Common myeloid progenitor, CD34-positive (primary cell): ENCODE results near the gene PYY.

Experiments used
- CTCF ChIA-PET: fragments of 350-600 bp; sonication (Branson Sonifier 250); formaldehyde crosslinking; loops from one replicate; lab custom pipeline; 2021; ENCODE audit warnings: antibody characterized with exemption; lab: Charles Lee
- POLR2A ChIA-PET: fragments of 350-600 bp; sonication (Branson Sonifier 250); formaldehyde crosslinking; loops from one replicate; lab custom pipeline; 2021; ENCODE audit warnings: antibody characterized with exemption; lab: Charles Lee
- DNase-seq, 3 donors: peaks; one replicate each; pipeline versions ENCODE4 v3.0.0 to v3.0.0-alpha.2; 2013
- H3K27ac ChIP-seq, 2 experiments: 1 replicate in 1 of 2; 2 replicates in 1 of 2; pipeline ENCODE4 v1.7.0; 2013; ENCODE audit warnings: inconsistent platforms in 2 of 2, low read length in 2 of 2, mild to moderate bottlenecking in 2 of 2, low read depth in 1 of 2, moderate library complexity in 1 of 2; ENCODE audit not compliant: severe bottlenecking in 2 of 2, insufficient read depth in 1 of 2, poor library complexity in 1 of 2
- H3K27me3 ChIP-seq, 5 experiments: replicated peaks in 2 of 5; 1 replicate in 3 of 5; 2 replicates in 2 of 5; pipeline versions ENCODE4 v1.6.1 to v1.7.0; 2013; ENCODE audit warnings: low read length in 4 of 5, mild to moderate bottlenecking in 2 of 5, moderate library complexity in 2 of 5, inconsistent platforms in 1 of 5; ENCODE audit not compliant: insufficient read depth in 5 of 5, control insufficient read depth in 4 of 5
- H3K36me3 ChIP-seq, 4 experiments: 1 replicate in 2 of 4; 2 replicates in 2 of 4; pipeline versions ENCODE4 v1.6.1 to v1.7.0; 2013; ENCODE audit warnings: low read length in 3 of 4, control low read depth in 1 of 4, mild to moderate bottlenecking in 1 of 4; ENCODE audit not compliant: control insufficient read depth in 4 of 4, insufficient read depth in 4 of 4
- H3K4me1 ChIP-seq, 4 experiments: 1 replicate in 3 of 4; 2 replicates in 1 of 4; pipeline versions ENCODE4 v1.6.1 to v1.7.1; 2013; ENCODE audit warnings: low read length in 3 of 4, mild to moderate bottlenecking in 3 of 4, control low read depth in 1 of 4, inconsistent platforms in 1 of 4, moderate library complexity in 1 of 4; ENCODE audit not compliant: control insufficient read depth in 4 of 4, insufficient read depth in 4 of 4; ENCODE audit errors: control extremely low read depth in 1 of 4
- H3K4me3 ChIP-seq, 7 experiments: 1 replicate in 4 of 7; 2 replicates in 3 of 7; pipeline versions ENCODE4 v1.5.1 to v1.7.0; 2013; ENCODE audit warnings: mild to moderate bottlenecking in 7 of 7, low read length in 6 of 7, moderate library complexity in 6 of 7, inconsistent platforms in 2 of 7, low read depth in 2 of 7, control low read depth in 1 of 7; ENCODE audit not compliant: insufficient read depth in 4 of 7, control insufficient read depth in 1 of 7; ENCODE audit errors: extremely low read depth in 1 of 7
- H3K9me3 ChIP-seq, 5 experiments: 1 replicate in 4 of 5; 2 replicates in 1 of 5; pipeline versions ENCODE4 v1.6.1 to v1.7.1; 2013; ENCODE audit warnings: low read length in 4 of 5, mild to moderate bottlenecking in 2 of 5, inconsistent platforms in 1 of 5, low read depth in 1 of 5, moderate library complexity in 1 of 5; ENCODE audit not compliant: control insufficient read depth in 4 of 5, insufficient read depth in 2 of 5; ENCODE audit errors: control extremely low read depth in 1 of 5
- WGBS: methylation state at CpG from one replicate; pipeline ENCODE4 v1.1.5; 2013; ENCODE audit not compliant: insufficient coverage; 5-methylcytosine and 5-hydroxymethylcytosine counted together

PYY gene

GRCh38 chr17:43950554-43950953 is 3.2 kb downstream of the PYY start:
- peaks cover 0 to 31% (median 22%) of the 10 kb centered on the region in 5 experiments for H3K27me3 ChIP-seq
- DNase-seq, result no peak
- ChIA-PET CTCF (interaction anchor here (0.5 to 2.4 kb wide), 3 partner anchors 10 to 118 kb away, joined by 3 to 10 read pairs (median 3); no protein-coding TSS in a partner anchor), POLR2A (no interaction called here)
- H3K4me1 ChIP-seq, result peaks cover 0 to 41% (median 16%) of the 10 kb centered on the region in 4 experiments
- no peak overlapping the region for H3K27ac ChIP-seq
- no CpG with 5 or more reads among the region's 2 CpGs for WGBS
- H3K9me3 ChIP-seq, result no peaks in the 10 kb centered on the region
- H3K4me3 ChIP-seq, result no peak overlapping the region
- H3K36me3 ChIP-seq, result no peaks in the 10 kb centered on the region

- ChIA-PET POLR2A (no interaction called here), CTCF (interaction anchor here (2.4 kb wide), 1 partner anchor 45 kb away, joined by 10 read pairs; no protein-coding TSS in a partner anchor)
- Histone ChIP-seq H3K4me1 (peaks cover 0 to 41% (median 16%) of the 10 kb centered on the region in 4 experiments), H3K9me3 (no peaks in the 10 kb centered on the region), H3K27me3 (peaks cover 0 to 31% (median 21%) of the 10 kb centered on the region in 5 experiments), H3K4me3 (no peak overlapping the region), H3K27ac (no peak overlapping the region), H3K36me3 (no peaks in the 10 kb centered on the region)
- peak in 2 of 3 donors; percentile 55 to 77 for DNase-seq
- WGBS, result 7% methylated on average over 3 of the region's 4 CpGs
Measured at GRCh38 chr17:43949781-43950180, 4.0 kb downstream of the PYY start.

GRCh38 chr17:43946781-43947180 is 7.0 kb downstream of the PYY start:
- no peak overlapping the region for H3K4me3 ChIP-seq
- peaks cover 0 to 30% (median 10%) of the 10 kb centered on the region in 4 experiments for H3K4me1 ChIP-seq
- ChIA-PET POLR2A (no interaction called here), CTCF (interaction anchor here (0.8 to 12.4 kb wide), 7 partner anchors 11 to 69 kb away, joined by 3 to 218 read pairs (median 4); no protein-coding TSS in a partner anchor)
- no peak overlapping the region for H3K27ac ChIP-seq
- WGBS, result no CpG with 5 or more reads among the region's 4 CpGs
- DNase-seq, result peak in 2 of 3 donors; percentile 40 to 55
- H3K36me3 ChIP-seq, result no peaks in the 10 kb centered on the region
- H3K9me3 ChIP-seq, result no peaks in the 10 kb centered on the region
- peaks cover 0 to 12% (median 0%) of the 10 kb centered on the region in 5 experiments for H3K27me3 ChIP-seq

GRCh38 chr17:43945074-43945829 is 8.5 kb downstream of the PYY start:
- ChIA-PET POLR2A (no interaction called here), CTCF (interaction anchor here (0.9 to 12.4 kb wide), 6 partner anchors 19 to 66 kb away, joined by 3 to 218 read pairs (median 8); no protein-coding TSS in a partner anchor)
- no peak overlapping the region for H3K4me3 ChIP-seq
- no peak for DNase-seq
- H3K36me3 ChIP-seq, result no peaks in the 10 kb centered on the region
- H3K27me3 ChIP-seq, result peaks cover 0 to 2% (median 0%) of the 10 kb centered on the region in 5 experiments
- H3K9me3 ChIP-seq, result no peaks in the 10 kb centered on the region
- H3K4me1 ChIP-seq, result peaks cover 0 to 26% (median 10%) of the 10 kb centered on the region in 4 experiments
- no peak overlapping the region for H3K27ac ChIP-seq
- WGBS, result 90% methylated on average over 8 of the region's 12 CpGs

DNA sequence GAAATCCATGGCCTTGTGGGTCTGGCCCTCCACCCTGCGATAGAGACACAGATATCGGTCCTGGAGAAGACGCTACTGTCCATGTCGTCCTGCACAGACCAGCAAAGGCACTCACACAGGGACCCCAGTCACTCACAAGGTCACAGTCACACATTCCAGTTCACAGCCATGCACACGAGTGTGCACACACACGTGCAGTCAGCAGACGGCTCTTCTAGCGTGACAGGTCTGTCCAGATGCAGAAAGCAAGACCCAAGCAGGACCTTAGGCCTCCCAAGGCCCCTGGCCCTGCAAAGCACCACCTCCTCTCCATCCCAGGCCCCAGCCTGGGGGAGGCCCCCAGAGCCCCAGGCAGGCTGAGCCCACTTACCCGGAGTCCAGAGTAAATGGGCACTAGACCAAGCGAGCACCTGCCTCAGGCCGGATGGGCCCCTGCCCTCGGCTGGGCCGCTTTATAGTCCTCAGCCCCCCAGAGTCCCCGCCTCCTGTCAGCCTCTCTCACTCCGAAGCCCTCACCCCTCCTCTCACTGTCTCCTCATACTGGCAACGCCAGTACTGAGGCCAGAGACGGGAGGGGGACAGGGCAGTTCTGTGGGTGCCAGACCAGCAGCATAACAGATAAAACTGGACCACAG is 11.6 kb downstream of the PYY start, which contains the start of gene PPY:
TSS of gene PPY (minus strand) at position 426 of the 635 bp plus-strand sequence. CDS start 822 bp downstream, outside the sequence.
- Histone ChIP-seq H3K36me3 (no peaks in the 10 kb centered on the region), H3K4me1 (peaks cover 0 to 17% (median 12%) of the 10 kb centered on the region in 4 experiments), H3K9me3 (no peaks in the 10 kb centered on the region), H3K4me3 (no peak within 1 kb of the TSS), H3K27me3 (peaks cover 0 to 16% (median 3%) of the 10 kb centered on the region in 5 experiments), H3K27ac (no peak within 1 kb of the TSS)
- ChIA-PET POLR2A (no interaction called here), CTCF (interaction anchor here (0.5 to 12.4 kb wide), 5 partner anchors 39 to 101 kb away, joined by 3 to 218 read pairs (median 4); no protein-coding TSS in a partner anchor)
- no peak for DNase-seq
- WGBS, result 94% methylated on average over 15 of the region's 17 CpGs

DNA sequence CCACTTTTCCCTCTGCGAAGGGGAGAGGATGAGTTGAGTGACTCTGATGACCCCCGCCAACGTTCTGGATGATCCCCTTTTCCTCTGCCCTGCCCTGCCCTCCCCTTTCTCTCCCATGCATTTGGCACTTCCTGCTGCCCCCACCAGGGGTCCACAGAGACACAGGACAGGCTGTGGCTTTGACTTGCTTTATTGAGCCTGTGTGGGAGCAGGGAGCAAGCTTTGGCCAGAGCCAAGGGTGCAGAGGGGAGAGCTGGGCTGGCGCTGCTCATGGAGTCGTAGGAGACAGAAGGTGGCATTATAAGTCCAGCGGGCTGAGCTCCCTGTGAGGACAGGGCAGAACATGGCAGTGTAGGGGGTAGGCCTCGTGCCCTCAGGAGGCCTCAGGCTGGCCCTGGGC is 13.1 kb downstream of the PYY start:
- Histone ChIP-seq H3K27me3 (peaks cover 0 to 20% (median 3%) of the 10 kb centered on the region in 5 experiments), H3K36me3 (no peaks in the 10 kb centered on the region), H3K4me1 (peaks cover 0 to 12% (median 10%) of the 10 kb centered on the region in 4 experiments), H3K4me3 (no peak overlapping the region), H3K27ac (no peak overlapping the region), H3K9me3 (no peaks in the 10 kb centered on the region)
- CTCF ChIA-PET, result interaction anchor here (0.7 to 12.4 kb wide), 11 partner anchors 10 to 104 kb away, joined by 3 to 218 read pairs (median 4); no protein-coding TSS in a partner anchor
- POLR2A ChIA-PET, result no interaction called here
- 71% methylated on average over 4 of the region's 7 CpGs for WGBS
- peak; percentile 38 to 48 (median 47) for DNase-seq
